ENCODE measurements around the gene HSF2.
"Not testable (repeated sequence)": the region's sequence is repeated elsewhere in the genome, so short reads cannot be mapped to it uniquely, and the experiment has no call there.

Gene HSF2

DNA sequence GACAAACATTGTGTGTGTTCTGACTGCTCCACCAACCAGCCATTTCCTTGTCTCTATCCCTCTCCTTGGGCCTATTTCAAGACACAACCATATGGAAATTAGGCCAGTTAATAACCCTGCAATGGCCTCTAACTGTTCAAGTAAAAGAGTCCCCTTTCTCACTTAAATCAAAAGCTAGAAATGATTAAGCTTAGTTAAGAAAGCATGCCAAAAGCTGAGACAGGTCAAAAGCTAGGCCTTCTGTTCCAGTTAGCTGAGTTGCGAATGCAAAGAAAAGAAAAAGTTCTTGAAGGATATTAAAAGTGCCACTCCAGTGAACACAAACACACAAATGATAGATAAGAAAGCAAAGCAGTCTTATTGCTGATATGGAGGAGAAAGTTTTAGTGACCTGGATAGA lies 49.6 kb downstream of the HSF2 start:
- Histone ChIP-seq H3K36me3 (ENCODE audit: control insufficient read depth, low read length) (peaks cover 79% of the 10 kb centered on the region), H3K4me1 (ENCODE audit: control insufficient read depth, low read length) (peaks cover 4% of the 10 kb centered on the region; the same call in 1 of the 2 replicates), H4K20me1 (ENCODE audit: control insufficient read depth, insufficient read depth, low read depth, low read length) (no peaks in the 10 kb centered on the region), H3K27ac (ENCODE audit: low read depth, low read length) (no peak overlapping the region), H3K4me3 (ENCODE audit: low read length) (no peak overlapping the region), H3K4me2 (ENCODE audit: low read length) (no peak overlapping the region), H3K9me3 (ENCODE audit: control insufficient read depth, insufficient read depth, low read length) (no peaks in the 10 kb centered on the region), H3F3A (ENCODE audit: control insufficient read depth, insufficient read depth) (no peaks in the 10 kb centered on the region), H3K9me2 (replicated peaks; ENCODE audit: control insufficient read depth, low read length) (no peaks in the 10 kb centered on the region), H3K79me2 (ENCODE audit: control insufficient read depth, low read length) (no peaks in the 10 kb centered on the region), H3K27me3 (ENCODE audit: control insufficient read depth, low read length) (no peaks in the 10 kb centered on the region)
- no peak for TF ChIP-seq EZH2phosphoT487 (IDR thresholded peaks at IDR 0.05; ENCODE audit: borderline replicate concordance, low read length)
- TF ChIP-seq, protein P1, sequence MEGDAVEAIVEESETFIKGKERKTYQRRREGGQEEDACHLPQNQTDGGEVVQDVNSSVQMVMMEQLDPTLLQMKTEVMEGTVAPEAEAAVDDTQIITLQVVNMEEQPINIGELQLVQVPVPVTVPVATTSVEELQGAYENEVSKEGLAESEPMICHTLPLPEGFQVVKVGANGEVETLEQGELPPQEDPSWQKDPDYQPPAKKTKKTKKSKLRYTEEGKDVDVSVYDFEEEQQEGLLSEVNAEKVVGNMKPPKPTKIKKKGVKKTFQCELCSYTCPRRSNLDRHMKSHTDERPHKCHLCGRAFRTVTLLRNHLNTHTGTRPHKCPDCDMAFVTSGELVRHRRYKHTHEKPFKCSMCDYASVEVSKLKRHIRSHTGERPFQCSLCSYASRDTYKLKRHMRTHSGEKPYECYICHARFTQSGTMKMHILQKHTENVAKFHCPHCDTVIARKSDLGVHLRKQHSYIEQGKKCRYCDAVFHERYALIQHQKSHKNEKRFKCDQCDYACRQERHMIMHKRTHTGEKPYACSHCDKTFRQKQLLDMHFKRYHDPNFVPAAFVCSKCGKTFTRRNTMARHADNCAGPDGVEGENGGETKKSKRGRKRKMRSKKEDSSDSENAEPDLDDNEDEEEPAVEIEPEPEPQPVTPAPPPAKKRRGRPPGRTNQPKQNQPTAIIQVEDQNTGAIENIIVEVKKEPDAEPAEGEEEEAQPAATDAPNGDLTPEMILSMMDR (IDR thresholded peaks at IDR 0.05; ENCODE audit: low read depth, low read length, poor library complexity, severe bottlenecking), result no peak

DNA sequence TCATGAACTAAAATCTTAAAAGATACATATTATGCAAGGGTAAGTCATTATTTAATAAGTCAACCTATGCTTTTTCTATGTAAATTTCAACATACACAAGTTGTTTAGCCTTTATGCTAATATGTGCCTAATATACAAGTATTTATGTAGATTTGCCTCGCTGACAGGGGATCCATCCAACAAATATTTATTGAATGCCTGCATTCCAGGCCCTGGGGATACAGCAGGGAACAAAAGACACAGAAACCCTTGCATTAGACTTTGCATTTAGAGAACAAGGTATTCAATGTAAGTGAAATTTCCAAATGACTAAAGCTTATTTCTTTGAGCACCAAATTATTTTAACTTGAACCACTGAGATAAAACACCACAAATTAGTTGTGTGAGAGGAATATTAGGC lies 53.1 kb downstream of the HSF2 start:
- Histone ChIP-seq H3K4me2 (ENCODE audit: low read length) (no peak overlapping the region), H3K4me1 (ENCODE audit: control insufficient read depth, low read length) (no peaks in the 10 kb centered on the region), H3K9me2 (replicated peaks; ENCODE audit: control insufficient read depth, low read length) (no peaks in the 10 kb centered on the region), H3K79me2 (ENCODE audit: control insufficient read depth, low read length) (no peaks in the 10 kb centered on the region), H3F3A (ENCODE audit: control insufficient read depth, insufficient read depth) (no peaks in the 10 kb centered on the region), H4K20me1 (ENCODE audit: control insufficient read depth, insufficient read depth, low read depth, low read length) (no peaks in the 10 kb centered on the region), H3K4me3 (ENCODE audit: low read length) (no peak overlapping the region), H3K27ac (ENCODE audit: low read depth, low read length) (no peak overlapping the region), H3K27me3 (ENCODE audit: control insufficient read depth, low read length) (no peaks in the 10 kb centered on the region), H3K9me3 (ENCODE audit: control insufficient read depth, insufficient read depth, low read length) (no peaks in the 10 kb centered on the region), H3K36me3 (ENCODE audit: control insufficient read depth, low read length) (peaks cover 83% of the 10 kb centered on the region)
- TF ChIP-seq EZH2phosphoT487 (IDR thresholded peaks at IDR 0.05; ENCODE audit: borderline replicate concordance, low read length), result no peak
- TF ChIP-seq, protein P1 (IDR thresholded peaks at IDR 0.05; ENCODE audit: low read depth, low read length, poor library complexity, severe bottlenecking), result no peak

DNA sequence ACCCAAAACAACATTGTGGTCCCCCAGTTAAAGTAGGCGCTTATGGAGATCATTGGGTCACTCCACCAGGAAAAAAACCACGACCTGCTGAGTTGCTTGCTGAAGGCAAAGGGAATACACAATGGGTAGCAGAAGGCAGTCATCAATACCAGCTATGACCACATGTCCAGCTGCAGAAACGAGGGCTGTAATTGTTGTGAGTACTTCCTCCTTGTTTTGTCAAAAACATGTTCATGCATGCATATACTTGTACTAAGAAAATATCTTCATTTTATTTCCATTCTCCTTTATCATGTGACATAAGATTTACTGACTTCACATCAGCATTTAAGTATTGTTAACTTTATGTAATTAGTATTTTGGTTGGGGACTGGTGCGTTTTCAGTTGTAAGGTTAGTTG lies 55.2 kb downstream of the HSF2 start:
- Histone ChIP-seq H3K79me2 (ENCODE audit: control insufficient read depth, low read length) (peaks cover 17% of the 10 kb centered on the region), H3K4me2 (ENCODE audit: low read length) (no peak overlapping the region), H3K27me3 (ENCODE audit: control insufficient read depth, low read length) (no peaks in the 10 kb centered on the region), H3K27ac (ENCODE audit: low read depth, low read length) (no peak overlapping the region), H3K4me1 (ENCODE audit: control insufficient read depth, low read length) (peaks cover 7% of the 10 kb centered on the region; the same call in 1 of the 2 replicates), H3K9me2 (replicated peaks; ENCODE audit: control insufficient read depth, low read length) (no peaks in the 10 kb centered on the region), H4K20me1 (ENCODE audit: control insufficient read depth, insufficient read depth, low read depth, low read length) (no peaks in the 10 kb centered on the region; the same call in 1 of the 2 replicates), H3K9me3 (ENCODE audit: control insufficient read depth, insufficient read depth, low read length) (no peaks in the 10 kb centered on the region), H3F3A (ENCODE audit: control insufficient read depth, insufficient read depth) (no peaks in the 10 kb centered on the region), H3K4me3 (ENCODE audit: low read length) (no peak overlapping the region), H3K36me3 (ENCODE audit: control insufficient read depth, low read length) (peaks cover 77% of the 10 kb centered on the region)
- TF ChIP-seq, protein P1 (IDR thresholded peaks at IDR 0.05; ENCODE audit: low read depth, low read length, poor library complexity, severe bottlenecking), result no peak
- no peak for TF ChIP-seq EZH2phosphoT487 (IDR thresholded peaks at IDR 0.05; ENCODE audit: borderline replicate concordance, low read length)

DNA sequence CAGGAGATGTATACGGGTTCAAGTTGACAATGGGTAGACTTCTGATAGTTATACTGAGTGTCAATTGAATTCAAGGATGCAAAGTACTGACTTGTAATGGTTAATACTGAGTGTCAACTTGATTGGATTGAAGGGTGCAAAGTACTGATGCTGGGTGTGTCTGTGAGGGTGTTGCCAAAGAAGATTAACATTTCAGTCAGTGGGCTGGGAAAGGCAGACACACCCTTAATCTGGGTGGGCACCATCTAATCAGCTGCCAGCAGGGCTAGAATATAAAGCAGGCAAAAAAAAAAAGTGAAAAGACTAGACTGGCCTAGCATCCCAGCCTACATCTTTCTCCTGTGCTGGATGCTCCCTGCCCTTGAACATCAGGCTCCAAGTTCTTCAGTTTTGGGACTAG lies 55.7 kb downstream of the HSF2 start:
- not testable (repeated sequence) for H3K27me3 ChIP-seq (ENCODE audit: control insufficient read depth, low read length); H3K4me2 ChIP-seq (ENCODE audit: low read length); H3K9me3 ChIP-seq (ENCODE audit: control insufficient read depth, insufficient read depth, low read length); H3F3A ChIP-seq (ENCODE audit: control insufficient read depth, insufficient read depth); H4K20me1 ChIP-seq (ENCODE audit: control insufficient read depth, insufficient read depth, low read depth, low read length); H3K4me3 ChIP-seq (ENCODE audit: low read length); H3K4me1 ChIP-seq (ENCODE audit: control insufficient read depth, low read length); H3K9me2 ChIP-seq (replicated peaks; ENCODE audit: control insufficient read depth, low read length); H3K27ac ChIP-seq (ENCODE audit: low read depth, low read length)
- Histone ChIP-seq H3K79me2 (ENCODE audit: control insufficient read depth, low read length) (peaks cover 22% of the 10 kb centered on the region), H3K36me3 (ENCODE audit: control insufficient read depth, low read length) (peaks cover 72% of the 10 kb centered on the region)

All from DOHH2 (cell line).